Dendritic cell treated with granulocyte-macrophage colony-stimulating factor and Interleukin-4, amounts not matched to agents 40 ng/mL and 50 ng/mL, for 4 days (primary cell): ENCODE measurements around the gene FBXL7.

Experiments used
- H3K27ac Mint-ChIP-seq: one replicate; pipeline ENCODE4 v1.8.0; 2022; ENCODE audit warnings: mild to moderate bottlenecking, mixed read lengths
- H3K27me3 Mint-ChIP-seq: one replicate; pipeline ENCODE4 v1.8.0; 2022; ENCODE audit warnings: mild to moderate bottlenecking, mixed read lengths
- H3K36me3 Mint-ChIP-seq: one replicate; pipeline ENCODE4 v1.8.0; 2022; ENCODE audit warnings: low read depth, mixed read lengths
- H3K4me1 Mint-ChIP-seq: one replicate; pipeline ENCODE4 v1.8.0; 2022; ENCODE audit warnings: low read depth, mixed read lengths
- H3K4me3 Mint-ChIP-seq: one replicate; pipeline ENCODE4 v1.8.0; 2022; ENCODE audit warnings: mild to moderate bottlenecking, moderate library complexity, mixed read lengths
- H3K9me3 Mint-ChIP-seq: one replicate; pipeline ENCODE4 v1.8.0; 2022; ENCODE audit warnings: mixed read lengths
- intact Hi-C: fragments of 100-400 bp; cut with micrococcal nuclease; formaldehyde crosslinking; loops from one replicate; pipeline ENCODE4 v1.15.0; 2022

The FBXL7 gene

GRCh38 chr5:15515229-15515628 lies 15.2 kb downstream of the FBXL7 start:
- intact Hi-C loops, result no loop called here
- Mint-ChIP-seq H3K4me3 (no peak overlapping the region), H3K36me3 (no peaks in the 10 kb centered on the region), H3K27ac (no peak overlapping the region), H3K4me1 (no peaks in the 10 kb centered on the region), H3K9me3 (peaks cover 46% of the 10 kb centered on the region), H3K27me3 (no peaks in the 10 kb centered on the region)

GRCh38 chr5:15516486-15516885 lies 16.5 kb downstream of the FBXL7 start:
- no peaks in the 10 kb centered on the region for H3K27me3 Mint-ChIP-seq
- intact Hi-C loops, result no loop called here
- H3K9me3 Mint-ChIP-seq, result peaks cover 46% of the 10 kb centered on the region
- H3K4me3 Mint-ChIP-seq, result no peak overlapping the region
- H3K4me1 Mint-ChIP-seq, result no peaks in the 10 kb centered on the region
- H3K27ac Mint-ChIP-seq, result no peak overlapping the region
- H3K36me3 Mint-ChIP-seq, result no peaks in the 10 kb centered on the region

GRCh38 chr5:15518786-15519185 lies 18.8 kb downstream of the FBXL7 start:
- peaks cover 46% of the 10 kb centered on the region for H3K9me3 Mint-ChIP-seq
- H3K4me3 Mint-ChIP-seq, result no peak overlapping the region
- H3K27me3 Mint-ChIP-seq, result no peaks in the 10 kb centered on the region
- H3K36me3 Mint-ChIP-seq, result no peaks in the 10 kb centered on the region
- no peaks in the 10 kb centered on the region for H3K4me1 Mint-ChIP-seq
- H3K27ac Mint-ChIP-seq, result no peak overlapping the region
- intact Hi-C loops, result no loop called here

GRCh38 chr5:15520856-15521255 lies 20.9 kb downstream of the FBXL7 start:
- Mint-ChIP-seq H3K4me3 (no peak overlapping the region), H3K4me1 (no peaks in the 10 kb centered on the region), H3K9me3 (peaks cover 41% of the 10 kb centered on the region), H3K27me3 (no peaks in the 10 kb centered on the region), H3K36me3 (no peaks in the 10 kb centered on the region), H3K27ac (no peak overlapping the region)
- intact Hi-C loops, result no loop called here

- Mint-ChIP-seq H3K4me1 (no peaks in the 10 kb centered on the region), H3K27ac (no peak overlapping the region), H3K27me3 (no peaks in the 10 kb centered on the region), H3K36me3 (no peaks in the 10 kb centered on the region), H3K9me3 (peaks cover 33% of the 10 kb centered on the region), H3K4me3 (no peak overlapping the region)
- intact Hi-C loops, result no loop called here
These were observed 21.6 kb downstream of the FBXL7 start for GRCh38 chr5:15521381-15522186.

GRCh38 chr5:15522187-15522520 lies 22.2 kb downstream of the FBXL7 start:
- Mint-ChIP-seq H3K9me3 (peaks cover 28% of the 10 kb centered on the region), H3K27ac (no peak overlapping the region), H3K4me1 (no peaks in the 10 kb centered on the region), H3K36me3 (no peaks in the 10 kb centered on the region), H3K27me3 (no peaks in the 10 kb centered on the region), H3K4me3 (no peak overlapping the region)
- intact Hi-C loops, result no loop called here

- Mint-ChIP-seq H3K27me3 (no peaks in the 10 kb centered on the region), H3K36me3 (no peaks in the 10 kb centered on the region), H3K27ac (no peak overlapping the region), H3K4me1 (no peaks in the 10 kb centered on the region), H3K9me3 (peaks cover 14% of the 10 kb centered on the region), H3K4me3 (no peak overlapping the region)
- intact Hi-C loops, result no loop called here
These were observed 24.7 kb downstream of the FBXL7 start for GRCh38 chr5:15524712-15525111.

- peaks cover 9% of the 10 kb centered on the region for H3K9me3 Mint-ChIP-seq
- no peaks in the 10 kb centered on the region for H3K4me1 Mint-ChIP-seq
- H3K4me3 Mint-ChIP-seq, result no peak overlapping the region
- intact Hi-C loops, result no loop called here
- no peaks in the 10 kb centered on the region for H3K27me3 Mint-ChIP-seq
- no peaks in the 10 kb centered on the region for H3K36me3 Mint-ChIP-seq
- H3K27ac Mint-ChIP-seq, result no peak overlapping the region
These were observed 25.8 kb downstream of the FBXL7 start for GRCh38 chr5:15525703-15526275.

- no peak overlapping the region for H3K27ac Mint-ChIP-seq
- H3K9me3 Mint-ChIP-seq, result peaks cover 9% of the 10 kb centered on the region
- no peak overlapping the region for H3K4me3 Mint-ChIP-seq
- H3K27me3 Mint-ChIP-seq, result no peaks in the 10 kb centered on the region
- H3K4me1 Mint-ChIP-seq, result no peaks in the 10 kb centered on the region
- intact Hi-C loops, result no loop called here
- H3K36me3 Mint-ChIP-seq, result no peaks in the 10 kb centered on the region
These were observed 26.4 kb downstream of the FBXL7 start for GRCh38 chr5:15526413-15526812.

- no peak overlapping the region for H3K4me3 Mint-ChIP-seq
- H3K36me3 Mint-ChIP-seq, result no peaks in the 10 kb centered on the region
- intact Hi-C loops, result no loop called here
- no peaks in the 10 kb centered on the region for H3K4me1 Mint-ChIP-seq
- peaks cover 9% of the 10 kb centered on the region for H3K9me3 Mint-ChIP-seq
- no peaks in the 10 kb centered on the region for H3K27me3 Mint-ChIP-seq
- H3K27ac Mint-ChIP-seq, result no peak overlapping the region
These were observed 28.5 kb downstream of the FBXL7 start for GRCh38 chr5:15528476-15528875.

- Mint-ChIP-seq H3K27ac (no peak overlapping the region), H3K27me3 (no peaks in the 10 kb centered on the region), H3K4me3 (no peak overlapping the region), H3K36me3 (no peaks in the 10 kb centered on the region), H3K9me3 (peaks cover 9% of the 10 kb centered on the region), H3K4me1 (no peaks in the 10 kb centered on the region)
- intact Hi-C loops, result no loop called here
These were observed 29.0 kb downstream of the FBXL7 start for GRCh38 chr5:15529013-15529412.

- Mint-ChIP-seq H3K36me3 (no peaks in the 10 kb centered on the region), H3K4me3 (no peak overlapping the region)
These were observed 29.8 kb downstream of the FBXL7 start for GRCh38 chr5:15529821-15530220.

GRCh38 chr5:15533129-15533893 lies 33.3 kb downstream of the FBXL7 start:
- intact Hi-C loops, result no loop called here
- H3K4me3 Mint-ChIP-seq, result no peak overlapping the region
- H3K4me1 Mint-ChIP-seq, result no peaks in the 10 kb centered on the region
- H3K36me3 Mint-ChIP-seq, result no peaks in the 10 kb centered on the region
- no peaks in the 10 kb centered on the region for H3K27me3 Mint-ChIP-seq
- H3K27ac Mint-ChIP-seq, result no peak overlapping the region
- H3K9me3 Mint-ChIP-seq, result peaks cover 31% of the 10 kb centered on the region

More at GRCh38 chr5:15529821-15530220, 29.8 kb downstream of the FBXL7 start:
- Mint-ChIP-seq H3K9me3 (peaks cover 17% of the 10 kb centered on the region), H3K4me1 (no peaks in the 10 kb centered on the region), H3K27me3 (no peaks in the 10 kb centered on the region), H3K27ac (no peak overlapping the region)
- intact Hi-C loops, result no loop called here

- no peaks in the 10 kb centered on the region for H3K36me3 Mint-ChIP-seq
- intact Hi-C loops, result no loop called here
- H3K9me3 Mint-ChIP-seq, result peaks cover 28% of the 10 kb centered on the region
- H3K4me3 Mint-ChIP-seq, result no peak overlapping the region
- H3K27me3 Mint-ChIP-seq, result no peaks in the 10 kb centered on the region
- no peaks in the 10 kb centered on the region for H3K4me1 Mint-ChIP-seq
- H3K27ac Mint-ChIP-seq, result no peak overlapping the region
These were observed 36.0 kb downstream of the FBXL7 start for GRCh38 chr5:15535938-15536337.
